ENCODE measurements around the gene PAM. TPM values are rescaled to one million over a fixed set of nuclear protein-coding genes. Genes with fewer than 3 reads are reported as not detected.

PAM gene
- total and polyA plus RNA-seq, 4 donors, result 8.2 to 27.5 (median 13.7) TPM

- Histone ChIP-seq H3K27ac (ENCODE audit: low read depth in 1 of 2, low read length in 2 of 2) (no peak overlapping the region), H3K9me3 (ENCODE audit: control insufficient read depth in 4 of 4, low read length in 3 of 4) (no peaks in the 10 kb centered on the region), H3K4me1 (ENCODE audit: control insufficient read depth in 4 of 4, insufficient read depth in 4 of 4, low read length in 3 of 4) (no peaks in the 10 kb centered on the region), H3K27me3 (ENCODE audit: control insufficient read depth in 4 of 4, insufficient read depth in 4 of 4, low read length in 3 of 4) (no peaks in the 10 kb centered on the region), H3K36me3 (ENCODE audit: control insufficient read depth in 4 of 4, insufficient read depth in 3 of 4, low read depth in 1 of 4, low read length in 3 of 4) (no peaks in the 10 kb centered on the region), H3K4me3 (ENCODE audit: low read depth in 1 of 3, low read length in 3 of 3) (no peak overlapping the region), H3K9ac (ENCODE audit: low read depth in 1 of 2, low read length in 2 of 2) (no peak overlapping the region)
- WGBS, result 84% methylated on average over 3 of the region's 3 CpGs
- no peak for DNase-seq (ENCODE audit: low spot score)
- TF ChIP-seq SP1 (IDR thresholded peaks at IDR 0.05) (no peak), GABPA (IDR thresholded peaks at IDR 0.05 in 1 of 2, conservative IDR thresholded peaks at IDR 0.05 in 1 of 2) (no peak), HNF4G (IDR thresholded peaks at IDR 0.05) (no peak), RAD21 (IDR thresholded peaks at IDR 0.05) (no peak), ATF3 (IDR thresholded peaks at IDR 0.05) (no peak), ZBTB33 (IDR thresholded peaks at IDR 0.05) (no peak), TAF1 (conservative IDR thresholded peaks at IDR 0.05) (no peak), MAX (IDR thresholded peaks at IDR 0.05) (no peak), FOXA1 (IDR thresholded peaks at IDR 0.05) (no peak), JUND (IDR thresholded peaks at IDR 0.05) (no peak), FOXA2 (IDR thresholded peaks at IDR 0.05) (no peak), CTCF (IDR thresholded peaks at IDR 0.05; ENCODE audit: low read depth, low read length, missing input control) (no peak), EGR1 (IDR thresholded peaks at IDR 0.05; ENCODE audit: low read depth in 2 of 2) (no peak)
Measured at GRCh38 chr5:102988459-102988858, 233.4 kb downstream of the PAM start.

- Histone ChIP-seq H3K27me3 (ENCODE audit: control insufficient read depth in 4 of 4, insufficient read depth in 4 of 4, low read length in 3 of 4) (no peaks in the 10 kb centered on the region), H3K4me1 (ENCODE audit: control insufficient read depth in 4 of 4, insufficient read depth in 4 of 4, low read length in 3 of 4) (no peaks in the 10 kb centered on the region), H3K9ac (ENCODE audit: low read depth in 1 of 2, low read length in 2 of 2) (no peak overlapping the region), H3K4me3 (ENCODE audit: low read depth in 1 of 3, low read length in 3 of 3) (no peak overlapping the region), H3K9me3 (ENCODE audit: control insufficient read depth in 4 of 4, low read length in 3 of 4) (no peaks in the 10 kb centered on the region), H3K36me3 (ENCODE audit: control insufficient read depth in 4 of 4, insufficient read depth in 3 of 4, low read depth in 1 of 4, low read length in 3 of 4) (no peaks in the 10 kb centered on the region), H3K27ac (ENCODE audit: low read depth in 1 of 2, low read length in 2 of 2) (no peak overlapping the region)
- TF ChIP-seq EGR1 (IDR thresholded peaks at IDR 0.05; ENCODE audit: low read depth in 2 of 2) (no peak), HNF4G (IDR thresholded peaks at IDR 0.05) (no peak), NR2F2 (IDR thresholded peaks at IDR 0.05) (no peak)
- no peak for DNase-seq (ENCODE audit: low spot score)
Measured at GRCh38 chr5:102991802-102992201, 236.7 kb downstream of the PAM start.

GRCh38 chr5:102996011-102996575, 241.0 kb downstream of the PAM start:
- H3K9ac ChIP-seq (ENCODE audit: low read depth in 1 of 2, low read length in 2 of 2), result no peak overlapping the region
- no peaks in the 10 kb centered on the region for H3K27me3 ChIP-seq (ENCODE audit: control insufficient read depth in 4 of 4, insufficient read depth in 4 of 4, low read length in 3 of 4)
- WGBS, result 91% methylated on average over 1 of the region's 1 CpG
- TF ChIP-seq RXRA (IDR thresholded peaks at IDR 0.05), result no peak
- TF ChIP-seq ATF3 (IDR thresholded peaks at IDR 0.05), result no peak
- TF ChIP-seq FOXA2 (IDR thresholded peaks at IDR 0.05), result no peak
- TF ChIP-seq YY1 (IDR thresholded peaks at IDR 0.05), result no peak
- no peak for TF ChIP-seq MAX (IDR thresholded peaks at IDR 0.05)
- TF ChIP-seq HNF4A (conservative IDR thresholded peaks at IDR 0.05), result no peak
- no peak for TF ChIP-seq TAF1 (conservative IDR thresholded peaks at IDR 0.05)
- no peak for TF ChIP-seq FOXA1 (IDR thresholded peaks at IDR 0.05)
- TF ChIP-seq RAD21 (IDR thresholded peaks at IDR 0.05), result no peak
- TF ChIP-seq HNF4G (IDR thresholded peaks at IDR 0.05), result no peak
- no peak for TF ChIP-seq ZBTB33 (IDR thresholded peaks at IDR 0.05)

More at GRCh38 chr5:102996011-102996575, 241.0 kb downstream of the PAM start:
- Histone ChIP-seq H3K27ac (ENCODE audit: low read depth in 1 of 2, low read length in 2 of 2) (no peak overlapping the region), H3K4me1 (ENCODE audit: control insufficient read depth in 4 of 4, insufficient read depth in 4 of 4, low read length in 3 of 4) (no peaks in the 10 kb centered on the region), H3K9me3 (ENCODE audit: control insufficient read depth in 4 of 4, low read length in 3 of 4) (no peaks in the 10 kb centered on the region), H3K36me3 (ENCODE audit: control insufficient read depth in 4 of 4, insufficient read depth in 3 of 4, low read depth in 1 of 4, low read length in 3 of 4) (no peaks in the 10 kb centered on the region), H3K4me3 (ENCODE audit: low read depth in 1 of 3, low read length in 3 of 3) (no peak overlapping the region)
- no peak for DNase-seq (ENCODE audit: low spot score)
